Panc1 (cell line): Measurements from ENCODE around the gene UBE2Q1. TPM values are rescaled to one million over a fixed set of nuclear protein-coding genes. Genes with fewer than 3 reads are reported as not detected.

Source experiments
- ATAC-seq: fragments of 200-7000 bp; cut with Tn5 transposase; 2 replicates; pipeline ENCODE4 v1.9.1; 2020; ENCODE audit warnings: mild to moderate bottlenecking, moderate library complexity
- BruUV-seq: library from RNA; stranded (reverse); fragments of 400-500 nt; replicated peaks from 2 replicates; lab custom pipeline; 2021; lab: Mats Ljungman, UMichigan
- CTCF ChIA-PET: fragments of 300-600 bp; sonication (Branson Sonifier 250); formaldehyde crosslinking; loops from one replicate; lab custom pipeline; 2022; ENCODE audit warnings: antibody characterized with exemption; lab: Charles Lee
- POLR2A ChIA-PET: fragments of 300-600 bp; sonication (Branson Sonifier 250); formaldehyde crosslinking; loops from one replicate; lab custom pipeline; 2022; ENCODE audit warnings: antibody characterized with exemption; lab: Charles Lee
- DNase-seq: peaks from one replicate; pipeline ENCODE4 v3.0.0-alpha.2; 2010; ENCODE audit warnings: low read depth, low spot score
- H3K27ac ChIP-seq: 2 replicates; pipeline ENCODE4 v1.5.1; 2011; ENCODE audit warnings: mild to moderate bottlenecking, low read length, inconsistent platforms
- H3K27me3 ChIP-seq: fragments of 200-500 bp; sonication (Bioruptor generic); 2 replicates; pipeline ENCODE4 v1.6.0; 2014; ENCODE audit warnings: low read length, inconsistent platforms; ENCODE audit not compliant: control insufficient read depth, insufficient read depth
- H3K36me3 ChIP-seq: fragments of 200-500 bp; sonication (Bioruptor generic); 2 replicates; pipeline ENCODE4 v1.5.1; 2014; ENCODE audit warnings: inconsistent platforms, mild to moderate bottlenecking, low read length, moderate library complexity; ENCODE audit not compliant: control insufficient read depth, insufficient read depth
- H3K4me1 ChIP-seq: 2 replicates; pipeline ENCODE4 v1.5.1; 2011; ENCODE audit warnings: inconsistent platforms, mild to moderate bottlenecking, low read length, moderate library complexity; ENCODE audit not compliant: control insufficient read depth, insufficient read depth
- H3K4me3 ChIP-seq, 2 experiments: 2 replicates each; pipeline ENCODE4 v1.5.1; 2011 to 2012; ENCODE audit warnings: low read depth in 2 of 2, low read length in 2 of 2, mild to moderate bottlenecking in 2 of 2, inconsistent platforms in 1 of 2, moderate library complexity in 1 of 2
- H3K9me3 ChIP-seq: fragments of 200-500 bp; sonication (Bioruptor generic); 2 replicates; pipeline ENCODE4 v1.5.1; 2014; ENCODE audit warnings: low read depth, mild to moderate bottlenecking, inconsistent platforms, low read length, moderate library complexity; ENCODE audit not compliant: control insufficient read depth, insufficient read depth
- POLR2AphosphoS5 ChIP-seq: IDR thresholded peaks from 2 replicates; pipeline ENCODE4 v1.6.1; 2012; ENCODE audit warnings: mild to moderate bottlenecking, low read depth, low read length, moderate library complexity
- SIN3A ChIP-seq: IDR thresholded peaks from 2 replicates; pipeline ENCODE4 v1.6.1; 2012; ENCODE audit warnings: low read depth, mild to moderate bottlenecking, low read length, moderate library complexity, borderline replicate concordance; ENCODE audit not compliant: insufficient read depth
- TCF7L2 ChIP-seq: IDR thresholded peaks from 2 replicates; pipeline ENCODE4 v1.6.1; 2011; ENCODE audit warnings: mild to moderate bottlenecking, low read depth, low read length, inconsistent platforms
- in situ Hi-C: cut with HindIII; loops from 2 replicates; pipeline ENCODE4 v1.10.0; 2016; ENCODE audit warnings: low sequenced_read_pairs, low pct_unique_long_range_greater_than_20kb
- intact Hi-C: fragments of 100-400 bp; cut with micrococcal nuclease; formaldehyde crosslinking; loops from one replicate; pipeline ENCODE4 v1.10.0; 2022; ENCODE audit not compliant: unreplicated experiment
- total RNA-seq: library from RNA; stranded (reverse); gene quantifications from one replicate; pipeline ENCODE4 v1.2.1, GENCODE V29; 2021; ENCODE audit not compliant: unreplicated experiment
- TF ChIP-seq, protein P1 (sequence below), 2 experiments: IDR thresholded peaks; 2 replicates each; pipeline ENCODE4 v1.6.1; 2011 to 2012; ENCODE audit warnings: low read depth in 2 of 2, control low read depth in 1 of 2, low read length in 1 of 2, mild to moderate bottlenecking in 1 of 2, moderate library complexity in 1 of 2; ENCODE audit not compliant: insufficient read depth in 1 of 2
- TF ChIP-seq, protein P2 (sequence below): fragments of 450-650 bp; IDR thresholded peaks from 2 replicates; pipeline ENCODE4 v1.5.1; 2017; ENCODE audit warnings: mild to moderate bottlenecking

The UBE2Q1 gene
- total RNA-seq, 1 experiment from 2014 or later = 96.0 TPM

DNA sequence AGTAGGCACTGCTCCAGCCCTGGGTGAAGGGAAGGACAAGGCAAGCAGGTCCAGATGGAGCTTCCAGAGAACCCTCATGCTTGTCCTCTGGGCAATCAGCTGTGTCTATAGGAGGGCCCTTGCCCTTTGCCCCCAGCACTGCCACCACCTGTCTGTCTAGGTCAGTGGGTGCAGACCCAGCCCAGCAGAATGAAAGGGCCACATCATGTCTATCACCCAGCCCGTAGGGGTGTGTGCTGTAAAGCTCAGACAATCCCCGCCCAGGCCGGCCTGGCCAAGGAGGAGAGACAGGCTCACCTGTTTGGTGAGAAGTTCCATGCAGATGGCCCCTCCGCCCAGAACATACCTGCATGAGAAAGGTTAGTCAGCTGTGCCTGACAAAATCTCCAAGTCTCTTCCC lies 7.0 kb downstream of the UBE2Q1 start:
- DNase-seq (no peak), ATAC-seq (no peak)
- Histone ChIP-seq H3K9me3 (no peaks in the 10 kb centered on the region), H3K4me3 (no peak overlapping the region), H3K27me3 (no peaks in the 10 kb centered on the region), H3K36me3 (peaks cover 35% of the 10 kb centered on the region), H3K27ac (no peak overlapping the region), H3K4me1 (peaks cover 22% of the 10 kb centered on the region)
- TF ChIP-seq SIN3A (no peak), TCF7L2 (no peak), POLR2AphosphoS5 (no peak)
- TF ChIP-seq, protein P1, sequence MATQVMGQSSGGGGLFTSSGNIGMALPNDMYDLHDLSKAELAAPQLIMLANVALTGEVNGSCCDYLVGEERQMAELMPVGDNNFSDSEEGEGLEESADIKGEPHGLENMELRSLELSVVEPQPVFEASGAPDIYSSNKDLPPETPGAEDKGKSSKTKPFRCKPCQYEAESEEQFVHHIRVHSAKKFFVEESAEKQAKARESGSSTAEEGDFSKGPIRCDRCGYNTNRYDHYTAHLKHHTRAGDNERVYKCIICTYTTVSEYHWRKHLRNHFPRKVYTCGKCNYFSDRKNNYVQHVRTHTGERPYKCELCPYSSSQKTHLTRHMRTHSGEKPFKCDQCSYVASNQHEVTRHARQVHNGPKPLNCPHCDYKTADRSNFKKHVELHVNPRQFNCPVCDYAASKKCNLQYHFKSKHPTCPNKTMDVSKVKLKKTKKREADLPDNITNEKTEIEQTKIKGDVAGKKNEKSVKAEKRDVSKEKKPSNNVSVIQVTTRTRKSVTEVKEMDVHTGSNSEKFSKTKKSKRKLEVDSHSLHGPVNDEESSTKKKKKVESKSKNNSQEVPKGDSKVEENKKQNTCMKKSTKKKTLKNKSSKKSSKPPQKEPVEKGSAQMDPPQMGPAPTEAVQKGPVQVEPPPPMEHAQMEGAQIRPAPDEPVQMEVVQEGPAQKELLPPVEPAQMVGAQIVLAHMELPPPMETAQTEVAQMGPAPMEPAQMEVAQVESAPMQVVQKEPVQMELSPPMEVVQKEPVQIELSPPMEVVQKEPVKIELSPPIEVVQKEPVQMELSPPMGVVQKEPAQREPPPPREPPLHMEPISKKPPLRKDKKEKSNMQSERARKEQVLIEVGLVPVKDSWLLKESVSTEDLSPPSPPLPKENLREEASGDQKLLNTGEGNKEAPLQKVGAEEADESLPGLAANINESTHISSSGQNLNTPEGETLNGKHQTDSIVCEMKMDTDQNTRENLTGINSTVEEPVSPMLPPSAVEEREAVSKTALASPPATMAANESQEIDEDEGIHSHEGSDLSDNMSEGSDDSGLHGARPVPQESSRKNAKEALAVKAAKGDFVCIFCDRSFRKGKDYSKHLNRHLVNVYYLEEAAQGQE (IDR thresholded peaks at IDR 0.05; ENCODE audit: insufficient read depth in 1 of 2, low read depth in 2 of 2, low read length in 1 of 2) = no peak
- TF ChIP-seq, protein P2, sequence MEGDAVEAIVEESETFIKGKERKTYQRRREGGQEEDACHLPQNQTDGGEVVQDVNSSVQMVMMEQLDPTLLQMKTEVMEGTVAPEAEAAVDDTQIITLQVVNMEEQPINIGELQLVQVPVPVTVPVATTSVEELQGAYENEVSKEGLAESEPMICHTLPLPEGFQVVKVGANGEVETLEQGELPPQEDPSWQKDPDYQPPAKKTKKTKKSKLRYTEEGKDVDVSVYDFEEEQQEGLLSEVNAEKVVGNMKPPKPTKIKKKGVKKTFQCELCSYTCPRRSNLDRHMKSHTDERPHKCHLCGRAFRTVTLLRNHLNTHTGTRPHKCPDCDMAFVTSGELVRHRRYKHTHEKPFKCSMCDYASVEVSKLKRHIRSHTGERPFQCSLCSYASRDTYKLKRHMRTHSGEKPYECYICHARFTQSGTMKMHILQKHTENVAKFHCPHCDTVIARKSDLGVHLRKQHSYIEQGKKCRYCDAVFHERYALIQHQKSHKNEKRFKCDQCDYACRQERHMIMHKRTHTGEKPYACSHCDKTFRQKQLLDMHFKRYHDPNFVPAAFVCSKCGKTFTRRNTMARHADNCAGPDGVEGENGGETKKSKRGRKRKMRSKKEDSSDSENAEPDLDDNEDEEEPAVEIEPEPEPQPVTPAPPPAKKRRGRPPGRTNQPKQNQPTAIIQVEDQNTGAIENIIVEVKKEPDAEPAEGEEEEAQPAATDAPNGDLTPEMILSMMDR = no peak
- ChIA-PET POLR2A (no interaction called here), CTCF (no interaction called here)
- in situ Hi-C loops = no loop called here
- intact Hi-C loops = no loop called here
- no TSS peak for BruUV-seq

DNA sequence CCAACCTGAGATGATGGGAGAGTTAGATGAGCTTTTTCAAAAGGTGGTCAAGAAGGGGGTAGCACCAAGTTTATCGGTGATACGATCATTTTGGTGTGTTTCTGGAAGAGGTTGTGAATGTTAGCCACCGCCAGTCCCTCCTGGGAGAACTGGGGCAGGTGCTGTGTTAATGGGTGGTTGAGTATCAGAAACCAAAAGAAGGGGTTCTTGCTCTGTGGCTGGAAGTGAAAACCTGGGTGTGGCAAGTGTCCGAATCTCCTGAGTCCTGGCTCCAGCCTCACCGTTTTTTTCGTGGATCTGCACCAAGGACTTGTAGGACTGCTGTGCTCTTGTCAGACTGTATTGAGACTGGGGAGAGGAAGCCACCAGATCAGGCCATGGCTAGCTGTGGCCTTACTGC lies 7.8 kb downstream of the UBE2Q1 start:
- Histone ChIP-seq H3K27ac (no peak overlapping the region), H3K36me3 (peaks cover 33% of the 10 kb centered on the region), H3K4me1 (peaks cover 17% of the 10 kb centered on the region), H3K9me3 (no peaks in the 10 kb centered on the region), H3K4me3 (no peak overlapping the region), H3K27me3 (no peaks in the 10 kb centered on the region)
- BruUV-seq = no TSS peak
- POLR2A ChIA-PET = no interaction called here
- TF ChIP-seq, protein P2 = no peak
- TF ChIP-seq, protein P1 (IDR thresholded peaks at IDR 0.05; ENCODE audit: insufficient read depth in 1 of 2, low read depth in 2 of 2, low read length in 1 of 2) = no peak
- TF ChIP-seq POLR2AphosphoS5 = no peak
- TF ChIP-seq SIN3A = no peak
- TF ChIP-seq TCF7L2 = no peak
- in situ Hi-C loops (no loop called here), intact Hi-C loops (no loop called here)
- CTCF ChIA-PET = no interaction called here
- no peak for DNase-seq
- ATAC-seq = no peak
